HEK293 (cell line): ENCODE results near the gene MAN1C1.

Experiments
- CTCF ChIA-PET: fragments of 350-600 bp; formaldehyde crosslinking; extraction: SDS; loops from one replicate; lab custom pipeline; 2021; ENCODE audit warnings: antibody characterized with exemption; lab: Yijun Ruan, JAX
- POLR2A ChIA-PET: fragments of 300-600 bp; formaldehyde crosslinking; extraction: SDS; loops from one replicate; lab custom pipeline; 2020; ENCODE audit warnings: antibody characterized with exemption, inconsistent platforms; lab: Yijun Ruan, JAX
- H3K27ac ChIP-seq: fragments of 200-500 bp; sonication (Bioruptor generic); 2 replicates; pipeline ENCODE4 v1.5.1; 2014; ENCODE audit warnings: low read depth, low read length, control low read depth, inconsistent platforms; ENCODE audit errors: extremely low read depth
- H3K36me3 ChIP-seq, 2 experiments: fragments of 200-500 bp in 1 of 2; sonication (Bioruptor generic) in 1 of 2; 1 replicate in 1 of 2; 2 replicates in 1 of 2; pipeline ENCODE4 v1.5.1; 2014 to 2017; ENCODE audit warnings: inconsistent platforms in 2 of 2, low read length in 2 of 2; ENCODE audit not compliant: control insufficient read depth in 2 of 2, insufficient read depth in 1 of 2
- H3K4me1 ChIP-seq: fragments of 200-500 bp; sonication (Bioruptor generic); 2 replicates; pipeline ENCODE4 v1.5.1; 2014; ENCODE audit warnings: mild to moderate bottlenecking, low read length, inconsistent platforms; ENCODE audit not compliant: control insufficient read depth, insufficient read depth
- H3K4me3 ChIP-seq: 2 replicates; pipeline ENCODE4 v1.5.1; 2011; ENCODE audit warnings: low read depth, mild to moderate bottlenecking, control low read depth, low read length, moderate library complexity
- H3K9me3 ChIP-seq: fragments of 200-500 bp; sonication (Bioruptor generic); 2 replicates; pipeline ENCODE4 v1.5.1; 2014; ENCODE audit warnings: low read depth, low read length, inconsistent platforms; ENCODE audit not compliant: control insufficient read depth, insufficient read depth
- HOXD13 ChIP-seq: sonication (generic); formaldehyde crosslinking; IDR thresholded peaks from 2 replicates; pipeline ENCODE4 v1.8.0; 2022; ENCODE audit warnings: missing genetic modification reagents, borderline replicate concordance
- KLF7 ChIP-seq: fragments of 450-650 bp; formaldehyde crosslinking; IDR thresholded peaks from 2 replicates; pipeline ENCODE4 v1.5.1; 2016; ENCODE audit warnings: missing biosample characterization, missing genetic modification characterization, borderline replicate concordance
- SCRT1 ChIP-seq: fragments of 450-650 bp; formaldehyde crosslinking; IDR thresholded peaks from 2 replicates; pipeline ENCODE4 v1.5.1; 2016; ENCODE audit warnings: missing biosample characterization, missing genetic modification characterization, borderline replicate concordance
- SCRT2 ChIP-seq: fragments of 450-650 bp; formaldehyde crosslinking; IDR thresholded peaks from 2 replicates; pipeline ENCODE4 v1.5.1; 2016; ENCODE audit warnings: missing biosample characterization, missing genetic modification characterization
- SETDB1 ChIP-seq: IDR thresholded peaks from one replicate; pipeline ENCODE4 v1.6.1; 2017; ENCODE audit warnings: mild to moderate bottlenecking, low read length, moderate library complexity, mixed read lengths; ENCODE audit not compliant: insufficient read length
- ZFHX2 ChIP-seq: fragments of 450-650 bp; formaldehyde crosslinking; conservative IDR thresholded peaks from 2 replicates; pipeline ENCODE4 v1.5.1; 2016; ENCODE audit warnings: missing biosample characterization, missing genetic modification characterization
- ZNF155 ChIP-seq: fragments of 450-650 bp; formaldehyde crosslinking; IDR thresholded peaks from 2 replicates; pipeline ENCODE4 v1.5.1; 2016; ENCODE audit warnings: missing biosample characterization, missing genetic modification characterization
- ZNF214 ChIP-seq: fragments of 450-650 bp; formaldehyde crosslinking; IDR thresholded peaks from 2 replicates; pipeline ENCODE4 v1.5.1; 2017; ENCODE audit warnings: missing biosample characterization, mild to moderate bottlenecking, missing genetic modification characterization, borderline replicate concordance
- ZNF223 ChIP-seq: fragments of 450-650 bp; formaldehyde crosslinking; IDR thresholded peaks from 2 replicates; pipeline ENCODE4 v1.5.1; 2016; ENCODE audit warnings: missing biosample characterization, missing genetic modification characterization
- ZNF292 ChIP-seq: fragments of 450-650 bp; formaldehyde crosslinking; IDR thresholded peaks from 2 replicates; pipeline ENCODE4 v1.5.1; 2016; ENCODE audit warnings: low read depth, missing biosample characterization, missing genetic modification characterization, borderline replicate concordance
- ZNF585B ChIP-seq: fragments of 450-650 bp; formaldehyde crosslinking; IDR thresholded peaks from 2 replicates; pipeline ENCODE4 v1.5.1; 2016; ENCODE audit warnings: missing biosample characterization, missing genetic modification characterization
- ZNF629 ChIP-seq: fragments of 450-650 bp; formaldehyde crosslinking; IDR thresholded peaks from 2 replicates; pipeline ENCODE4 v1.5.1; 2017; ENCODE audit warnings: missing biosample characterization, missing genetic modification characterization
- ZNF664 ChIP-seq: fragments of 450-650 bp; formaldehyde crosslinking; IDR thresholded peaks from 2 replicates; pipeline ENCODE4 v1.5.1; 2016; ENCODE audit warnings: missing biosample characterization, missing genetic modification characterization
- ZNF768 ChIP-seq: fragments of 450-650 bp; formaldehyde crosslinking; IDR thresholded peaks from 2 replicates; pipeline ENCODE4 v1.5.1; 2018; ENCODE audit warnings: missing biosample characterization, mild to moderate bottlenecking, missing genetic modification characterization
- ZNF791 ChIP-seq: fragments of 450-650 bp; formaldehyde crosslinking; IDR thresholded peaks from 2 replicates; pipeline ENCODE4 v1.5.1; 2016; ENCODE audit warnings: missing biosample characterization, missing genetic modification characterization
- TF ChIP-seq, protein P1 (sequence below): fragments of 450-650 bp; formaldehyde crosslinking; IDR thresholded peaks from 2 replicates; pipeline ENCODE4 v1.5.1; 2016; ENCODE audit warnings: missing biosample characterization, missing genetic modification characterization, low read depth
- TF ChIP-seq, protein P2 (sequence below): fragments of 450-650 bp; formaldehyde crosslinking; IDR thresholded peaks from 2 replicates; pipeline ENCODE4 v1.5.1; 2017; ENCODE audit warnings: missing biosample characterization, missing genetic modification characterization
- TF ChIP-seq, protein P3 (sequence below): fragments of 450-650 bp; formaldehyde crosslinking; IDR thresholded peaks from 2 replicates; pipeline ENCODE4 v1.5.1; 2016; ENCODE audit warnings: missing biosample characterization, missing genetic modification characterization
- TF ChIP-seq, protein P4 (sequence below): IDR thresholded peaks from 2 replicates; pipeline ENCODE4 v1.6.1; 2011; ENCODE audit warnings: mild to moderate bottlenecking, low read depth, low read length, borderline replicate concordance
- TF ChIP-seq, protein P5 (sequence below): fragments of 450-650 bp; formaldehyde crosslinking; IDR thresholded peaks from 2 replicates; pipeline ENCODE4 v1.5.1; 2016; ENCODE audit warnings: missing biosample characterization, missing genetic modification characterization

MAN1C1 gene

DNA sequence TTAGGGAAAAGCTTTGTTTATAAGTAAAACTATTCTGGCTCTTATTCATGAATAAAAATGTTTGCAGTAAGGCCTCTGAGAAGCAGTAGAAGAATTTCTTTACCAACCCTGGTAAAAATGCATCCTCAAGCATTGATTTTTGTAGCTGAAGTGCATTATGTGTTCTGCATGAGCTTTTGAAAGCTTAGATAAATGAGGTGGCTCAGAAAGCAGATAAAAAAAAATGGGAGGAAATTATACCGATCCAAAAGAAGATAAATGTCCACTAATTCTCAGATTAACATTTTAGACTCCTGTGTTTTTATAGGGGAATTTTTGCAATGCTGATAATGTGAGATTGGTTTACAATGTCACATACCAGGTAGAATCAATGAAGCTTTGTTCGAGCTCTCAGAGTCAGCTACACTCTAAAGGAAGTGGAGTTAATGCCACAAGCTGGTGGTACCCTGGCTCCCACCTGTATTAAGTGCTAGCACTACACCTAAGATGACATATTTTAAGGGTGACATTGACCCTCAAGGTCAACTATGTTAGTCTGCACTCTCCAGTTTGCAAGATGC lies 97.9 kb downstream of the MAN1C1 start:
- H3K27ac ChIP-seq = no peak overlapping the region
- no peak overlapping the region for H3K4me3 ChIP-seq
- H3K9me3 ChIP-seq = no peaks in the 10 kb centered on the region
- no peak for TF ChIP-seq ZNF223 (tag by site-specific recombination)
- TF ChIP-seq ZFHX2 (tag by site-specific recombination) = no peak
- no peak for TF ChIP-seq ZNF791 (tag by site-specific recombination)
- no peak for TF ChIP-seq ZNF155 (tag by site-specific recombination)
- TF ChIP-seq SCRT2 (tag by site-specific recombination) = no peak
- TF ChIP-seq ZNF664 (tag by site-specific recombination) = no peak
- TF ChIP-seq, protein P1, sequence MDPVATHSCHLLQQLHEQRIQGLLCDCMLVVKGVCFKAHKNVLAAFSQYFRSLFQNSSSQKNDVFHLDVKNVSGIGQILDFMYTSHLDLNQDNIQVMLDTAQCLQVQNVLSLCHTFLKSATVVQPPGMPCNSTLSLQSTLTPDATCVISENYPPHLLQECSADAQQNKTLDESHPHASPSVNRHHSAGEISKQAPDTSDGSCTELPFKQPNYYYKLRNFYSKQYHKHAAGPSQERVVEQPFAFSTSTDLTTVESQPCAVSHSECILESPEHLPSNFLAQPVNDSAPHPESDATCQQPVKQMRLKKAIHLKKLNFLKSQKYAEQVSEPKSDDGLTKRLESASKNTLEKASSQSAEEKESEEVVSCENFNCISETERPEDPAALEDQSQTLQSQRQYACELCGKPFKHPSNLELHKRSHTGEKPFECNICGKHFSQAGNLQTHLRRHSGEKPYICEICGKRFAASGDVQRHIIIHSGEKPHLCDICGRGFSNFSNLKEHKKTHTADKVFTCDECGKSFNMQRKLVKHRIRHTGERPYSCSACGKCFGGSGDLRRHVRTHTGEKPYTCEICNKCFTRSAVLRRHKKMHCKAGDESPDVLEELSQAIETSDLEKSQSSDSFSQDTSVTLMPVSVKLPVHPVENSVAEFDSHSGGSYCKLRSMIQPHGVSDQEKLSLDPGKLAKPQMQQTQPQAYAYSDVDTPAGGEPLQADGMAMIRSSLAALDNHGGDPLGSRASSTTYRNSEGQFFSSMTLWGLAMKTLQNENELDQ (tag by site-specific recombination) = no peak
- TF ChIP-seq, protein P2, sequence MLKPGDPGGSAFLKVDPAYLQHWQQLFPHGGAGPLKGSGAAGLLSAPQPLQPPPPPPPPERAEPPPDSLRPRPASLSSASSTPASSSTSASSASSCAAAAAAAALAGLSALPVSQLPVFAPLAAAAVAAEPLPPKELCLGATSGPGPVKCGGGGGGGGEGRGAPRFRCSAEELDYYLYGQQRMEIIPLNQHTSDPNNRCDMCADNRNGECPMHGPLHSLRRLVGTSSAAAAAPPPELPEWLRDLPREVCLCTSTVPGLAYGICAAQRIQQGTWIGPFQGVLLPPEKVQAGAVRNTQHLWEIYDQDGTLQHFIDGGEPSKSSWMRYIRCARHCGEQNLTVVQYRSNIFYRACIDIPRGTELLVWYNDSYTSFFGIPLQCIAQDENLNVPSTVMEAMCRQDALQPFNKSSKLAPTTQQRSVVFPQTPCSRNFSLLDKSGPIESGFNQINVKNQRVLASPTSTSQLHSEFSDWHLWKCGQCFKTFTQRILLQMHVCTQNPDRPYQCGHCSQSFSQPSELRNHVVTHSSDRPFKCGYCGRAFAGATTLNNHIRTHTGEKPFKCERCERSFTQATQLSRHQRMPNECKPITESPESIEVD (tag by site-specific recombination) = peak; percentile 43; the same call in 1 of the 2 replicates
- TF ChIP-seq HOXD13 (CRISPR knock-in tag) = no peak
- TF ChIP-seq ZNF629 (tag by site-specific recombination) = no peak
- TF ChIP-seq SCRT1 (tag by site-specific recombination) = no peak
- TF ChIP-seq ZNF214 (tag by site-specific recombination) = no peak
- TF ChIP-seq, protein P3, sequence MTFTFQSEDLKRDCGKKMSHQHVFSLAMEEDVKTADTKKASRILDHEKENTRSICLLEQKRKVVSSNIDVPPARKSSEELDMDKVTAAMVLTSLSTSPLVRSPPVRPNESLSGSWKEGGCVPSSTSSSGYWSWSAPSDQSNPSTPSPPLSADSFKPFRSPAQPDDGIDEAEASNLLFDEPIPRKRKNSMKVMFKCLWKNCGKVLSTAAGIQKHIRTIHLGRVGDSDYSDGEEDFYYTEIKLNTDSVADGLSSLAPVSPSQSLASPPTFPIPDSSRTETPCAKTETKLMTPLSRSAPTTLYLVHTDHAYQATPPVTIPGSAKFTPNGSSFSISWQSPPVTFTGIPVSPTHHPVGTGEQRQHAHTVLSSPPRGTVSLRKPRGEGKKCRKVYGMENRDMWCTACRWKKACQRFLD (tag by site-specific recombination) = no peak
- TF ChIP-seq ZNF585B (tag by site-specific recombination) = peak; percentile 36; the same call in 1 of the 2 replicates
- no peak for TF ChIP-seq ZNF292 (tag by site-specific recombination)
- TF ChIP-seq, protein P4, sequence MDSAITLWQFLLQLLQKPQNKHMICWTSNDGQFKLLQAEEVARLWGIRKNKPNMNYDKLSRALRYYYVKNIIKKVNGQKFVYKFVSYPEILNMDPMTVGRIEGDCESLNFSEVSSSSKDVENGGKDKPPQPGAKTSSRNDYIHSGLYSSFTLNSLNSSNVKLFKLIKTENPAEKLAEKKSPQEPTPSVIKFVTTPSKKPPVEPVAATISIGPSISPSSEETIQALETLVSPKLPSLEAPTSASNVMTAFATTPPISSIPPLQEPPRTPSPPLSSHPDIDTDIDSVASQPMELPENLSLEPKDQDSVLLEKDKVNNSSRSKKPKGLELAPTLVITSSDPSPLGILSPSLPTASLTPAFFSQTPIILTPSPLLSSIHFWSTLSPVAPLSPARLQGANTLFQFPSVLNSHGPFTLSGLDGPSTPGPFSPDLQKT = no peak
- TF ChIP-seq ZNF768 = no peak
- TF ChIP-seq, all 188 proteins: peak for 2
- ChIA-PET POLR2A (interaction anchor here (0.5 kb wide), 1 partner anchor 10 kb away, joined by 3 read pairs; no protein-coding TSS in a partner anchor), CTCF (interaction anchor here (1.5 kb wide), 1 partner anchor 11 kb away, joined by 11 read pairs; no protein-coding TSS in a partner anchor)
- no peaks in the 10 kb centered on the region for H3K4me1 ChIP-seq
- H3K36me3 ChIP-seq = no peaks in the 10 kb centered on the region

DNA sequence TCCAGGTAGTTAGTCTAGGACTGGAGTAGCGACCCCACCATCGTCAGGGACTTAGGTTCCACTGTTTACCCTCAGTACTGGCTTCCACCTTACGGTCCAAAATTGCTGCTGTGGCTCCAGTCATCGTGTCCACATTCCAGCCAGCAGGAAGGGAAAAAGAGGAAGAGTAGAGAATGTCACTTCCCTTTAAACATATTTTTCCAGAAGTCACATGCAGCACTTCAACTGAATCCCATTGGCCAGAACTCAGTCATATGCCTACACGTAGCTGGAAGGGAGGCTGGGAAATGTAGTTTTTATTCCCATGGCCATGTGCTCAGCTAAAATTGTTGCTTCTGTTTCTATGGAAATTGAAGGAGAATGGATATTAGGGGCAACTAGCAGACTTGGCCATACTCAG lies 99.3 kb downstream of the MAN1C1 start:
- no peaks in the 10 kb centered on the region for H3K36me3 ChIP-seq
- H3K27ac ChIP-seq = no peak overlapping the region
- POLR2A ChIA-PET = no interaction called here
- TF ChIP-seq, protein P5, sequence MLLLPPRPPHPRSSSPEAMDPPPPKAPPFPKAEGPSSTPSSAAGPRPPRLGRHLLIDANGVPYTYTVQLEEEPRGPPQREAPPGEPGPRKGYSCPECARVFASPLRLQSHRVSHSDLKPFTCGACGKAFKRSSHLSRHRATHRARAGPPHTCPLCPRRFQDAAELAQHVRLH (tag by site-specific recombination) = 0 out of 2 replicates have a peak, but pooled peaks have one; percentile 54
- TF ChIP-seq SETDB1 (peak; percentile 84), KLF7 (tag by site-specific recombination) (no peak)
- TF ChIP-seq, all 188 proteins: peak for 2
- no peak overlapping the region for H3K4me3 ChIP-seq
- H3K4me1 ChIP-seq = no peaks in the 10 kb centered on the region
- H3K9me3 ChIP-seq = no peaks in the 10 kb centered on the region
- CTCF ChIA-PET = interaction anchor here (1.1 kb wide), 1 partner anchor 282 kb away, joined by 3 read pairs; the partner anchor contains the start of gene PAFAH2
